GM12872 (cell line): ENCODE results near the gene CHST7.

ENCODE experiments used
- CTCF ChIP-seq: IDR thresholded peaks from 3 replicates; pipeline ENCODE4 v1.5.1; 2011; ENCODE audit warnings: low read depth, mild to moderate bottlenecking, low read length, moderate library complexity; ENCODE audit not compliant: insufficient read depth

CHST7 gene

GRCh38 chrX:46624090-46624786 is 50.7 kb downstream of the CHST7 start:
- no peak for TF ChIP-seq CTCF

GRCh38 chrX:46626566-46626965 is 53.0 kb downstream of the CHST7 start:
- no peak for TF ChIP-seq CTCF

- TF ChIP-seq CTCF: no peak
Measured at GRCh38 chrX:46627062-46627461, 53.5 kb downstream of the CHST7 start.

- no peak for TF ChIP-seq CTCF
Measured at GRCh38 chrX:46627711-46628419, 54.3 kb downstream of the CHST7 start.

- no peak for TF ChIP-seq CTCF
Measured at GRCh38 chrX:46628460-46629371, 55.2 kb downstream of the CHST7 start.

GRCh38 chrX:46630141-46630540 is 56.6 kb downstream of the CHST7 start:
- TF ChIP-seq CTCF: no peak

- no peak for TF ChIP-seq CTCF
Measured at GRCh38 chrX:46634577-46634976, 61.0 kb downstream of the CHST7 start.
